ENCODE measurements around the gene CLCN4. TPM values are rescaled to one million over a fixed set of nuclear protein-coding genes. Genes with fewer than 3 reads are reported as not detected.

Gene CLCN4
- total and polyA plus RNA-seq, 10 of the 15 experiments (the other 5 are each of a cell fraction or from before 2014, with no cell fraction given): 0.90 to 6.9 (median 2.9) TPM

DNA sequence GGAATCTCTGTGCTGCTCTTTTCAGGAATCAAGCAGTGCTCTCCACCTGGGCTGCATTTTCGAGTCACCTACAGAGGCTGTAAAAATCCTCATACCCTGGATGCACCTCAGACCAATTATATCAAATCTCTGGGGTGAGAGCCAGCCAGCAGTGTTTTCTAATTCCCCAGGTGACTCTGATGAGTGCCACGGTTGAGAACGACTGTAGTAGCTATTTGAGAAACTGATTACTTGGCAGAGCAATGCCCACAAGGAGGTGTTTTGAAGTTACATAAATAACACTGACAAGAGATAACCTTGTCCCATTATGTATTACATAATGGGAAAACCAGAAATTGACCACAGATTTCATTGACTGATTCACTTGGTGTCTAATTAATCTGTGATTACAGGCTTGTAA is 46.8 kb downstream of the CLCN4 start:
- Histone ChIP-seq H2AFZ (ENCODE audit: control insufficient read depth, low read depth, low read length) (no peak overlapping the region), H3K79me2 (ENCODE audit: control insufficient read depth, insufficient read depth, low read length) (no peaks in the 10 kb centered on the region), H3K27ac (ENCODE audit: control insufficient read depth, insufficient read depth) (no peak overlapping the region), H3K4me1 (ENCODE audit: control insufficient read depth, insufficient read depth, low read length) (peaks cover 3% of the 10 kb centered on the region; the same call in 1 of the 2 replicates), H3K4me3 (no peak overlapping the region), H3K4me2 (ENCODE audit: control insufficient read depth, insufficient read depth) (no peak overlapping the region), H3K9me3 (replicated peaks; ENCODE audit: control insufficient read depth, insufficient read depth, low read length) (no peaks in the 10 kb centered on the region), H3K27me3 (replicated peaks in 1 of 2; ENCODE audit: control insufficient read depth in 2 of 2, insufficient read depth in 2 of 2, low read length in 1 of 2) (no peaks in the 10 kb centered on the region), H4K20me1 (ENCODE audit: control insufficient read depth, insufficient read depth) (no peaks in the 10 kb centered on the region), H3K36me3 (ENCODE audit: control insufficient read depth in 2 of 2, insufficient read depth in 2 of 2, low read length in 1 of 2) (no peaks in the 10 kb centered on the region), H3K9ac (ENCODE audit: control insufficient read depth, insufficient read depth, low read length) (no peak overlapping the region)
- CTCF ChIA-PET: no interaction called here
- intact Hi-C loops (cut with micrococcal nuclease; ENCODE audit: unreplicated experiment): no loop called here
- SMC1A ChIA-PET (ENCODE audit: uncharacterized antibody, unreplicated experiment): interaction anchor here (1.0 kb wide), 1 partner anchor 15 kb away, joined by 3 read pairs; no protein-coding TSS in a partner anchor
- DNase-seq (ENCODE audit: low read depth, low spot score) (no peak), FAIRE-seq (no peak), ATAC-seq (no peak)
- 0% methylated on average over 3 of the region's 3 CpGs for WGBS (ENCODE audit: insufficient coverage, insufficient replicate concordance, low lambda C conversion rate, missing lambda C conversion rate)
- POLR2A ChIA-PET: no interaction called here
- BruUV-seq (replicated peaks): no TSS peak
- in situ Hi-C loops (cut with MboI): no loop called here
- RAD21 ChIA-PET (ENCODE audit: unreplicated experiment): interaction anchor here (0.8 kb wide), 1 partner anchor 13 kb away, joined by 4 read pairs; no protein-coding TSS in a partner anchor
- TF ChIP-seq, protein P1, sequence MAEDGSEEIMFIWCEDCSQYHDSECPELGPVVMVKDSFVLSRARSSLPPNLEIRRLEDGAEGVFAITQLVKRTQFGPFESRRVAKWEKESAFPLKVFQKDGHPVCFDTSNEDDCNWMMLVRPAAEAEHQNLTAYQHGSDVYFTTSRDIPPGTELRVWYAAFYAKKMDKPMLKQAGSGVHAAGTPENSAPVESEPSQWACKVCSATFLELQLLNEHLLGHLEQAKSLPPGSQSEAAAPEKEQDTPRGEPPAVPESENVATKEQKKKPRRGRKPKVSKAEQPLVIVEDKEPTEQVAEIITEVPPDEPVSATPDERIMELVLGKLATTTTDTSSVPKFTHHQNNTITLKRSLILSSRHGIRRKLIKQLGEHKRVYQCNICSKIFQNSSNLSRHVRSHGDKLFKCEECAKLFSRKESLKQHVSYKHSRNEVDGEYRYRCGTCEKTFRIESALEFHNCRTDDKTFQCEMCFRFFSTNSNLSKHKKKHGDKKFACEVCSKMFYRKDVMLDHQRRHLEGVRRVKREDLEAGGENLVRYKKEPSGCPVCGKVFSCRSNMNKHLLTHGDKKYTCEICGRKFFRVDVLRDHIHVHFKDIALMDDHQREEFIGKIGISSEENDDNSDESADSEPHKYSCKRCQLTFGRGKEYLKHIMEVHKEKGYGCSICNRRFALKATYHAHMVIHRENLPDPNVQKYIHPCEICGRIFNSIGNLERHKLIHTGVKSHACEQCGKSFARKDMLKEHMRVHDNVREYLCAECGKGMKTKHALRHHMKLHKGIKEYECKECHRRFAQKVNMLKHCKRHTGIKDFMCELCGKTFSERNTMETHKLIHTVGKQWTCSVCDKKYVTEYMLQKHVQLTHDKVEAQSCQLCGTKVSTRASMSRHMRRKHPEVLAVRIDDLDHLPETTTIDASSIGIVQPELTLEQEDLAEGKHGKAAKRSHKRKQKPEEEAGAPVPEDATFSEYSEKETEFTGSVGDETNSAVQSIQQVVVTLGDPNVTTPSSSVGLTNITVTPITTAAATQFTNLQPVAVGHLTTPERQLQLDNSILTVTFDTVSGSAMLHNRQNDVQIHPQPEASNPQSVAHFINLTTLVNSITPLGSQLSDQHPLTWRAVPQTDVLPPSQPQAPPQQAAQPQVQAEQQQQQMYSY (CRISPR knock-in tag; IDR thresholded peaks at IDR 0.05): no peak
- TF ChIP-seq ETV6 (conservative IDR thresholded peaks at IDR 0.05 in 1 of 2, IDR thresholded peaks at IDR 0.05 in 1 of 2; ENCODE audit: borderline replicate concordance in 1 of 2, low read depth in 1 of 2) (no peak), ZNF24 (IDR thresholded peaks at IDR 0.05) (no peak), ZSCAN29 (IDR thresholded peaks at IDR 0.05) (no peak), GABPA (IDR thresholded peaks at IDR 0.05; ENCODE audit: low read depth) (no peak), SPI1 (IDR thresholded peaks at IDR 0.05; ENCODE audit: borderline replicate concordance, insufficient read depth, low read depth, low read length) (no peak), NBN (IDR thresholded peaks at IDR 0.05) (no peak), SMAD5 (IDR thresholded peaks at IDR 0.05; ENCODE audit: low read depth) (no peak), ZZZ3 (IDR thresholded peaks at IDR 0.05; ENCODE audit: control insufficient read depth, insufficient read length, low read depth) (no peak), ZNF622 (IDR thresholded peaks at IDR 0.05) (no peak)
- TF ChIP-seq, protein P2, sequence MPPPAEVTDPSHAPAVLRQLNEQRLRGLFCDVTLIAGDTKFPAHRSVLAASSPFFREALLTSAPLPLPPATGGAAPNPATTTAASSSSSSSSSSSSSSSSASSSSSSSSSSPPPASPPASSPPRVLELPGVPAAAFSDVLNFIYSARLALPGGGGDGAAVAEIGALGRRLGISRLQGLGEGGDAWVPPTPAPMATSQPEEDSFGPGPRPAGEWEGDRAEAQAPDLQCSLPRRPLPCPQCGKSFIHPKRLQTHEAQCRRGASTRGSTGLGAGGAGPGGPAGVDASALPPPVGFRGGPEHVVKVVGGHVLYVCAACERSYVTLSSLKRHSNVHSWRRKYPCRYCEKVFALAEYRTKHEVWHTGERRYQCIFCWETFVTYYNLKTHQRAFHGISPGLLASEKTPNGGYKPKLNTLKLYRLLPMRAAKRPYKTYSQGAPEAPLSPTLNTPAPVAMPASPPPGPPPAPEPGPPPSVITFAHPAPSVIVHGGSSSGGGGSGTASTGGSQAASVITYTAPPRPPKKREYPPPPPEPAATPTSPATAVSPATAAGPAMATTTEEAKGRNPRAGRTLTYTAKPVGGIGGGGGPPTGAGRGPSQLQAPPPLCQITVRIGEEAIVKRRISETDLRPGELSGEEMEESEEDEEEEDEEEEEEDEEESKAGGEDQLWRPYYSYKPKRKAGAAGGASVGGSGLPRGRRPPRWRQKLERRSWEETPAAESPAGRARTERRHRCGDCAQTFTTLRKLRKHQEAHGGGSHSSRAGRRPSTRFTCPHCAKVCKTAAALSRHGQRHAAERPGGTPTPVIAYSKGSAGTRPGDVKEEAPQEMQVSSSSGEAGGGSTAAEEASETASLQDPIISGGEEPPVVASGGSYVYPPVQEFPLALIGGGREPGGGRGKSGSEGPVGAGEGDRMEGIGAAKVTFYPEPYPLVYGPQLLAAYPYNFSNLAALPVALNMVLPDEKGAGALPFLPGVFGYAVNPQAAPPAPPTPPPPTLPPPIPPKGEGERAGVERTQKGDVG (CRISPR knock-in tag; IDR thresholded peaks at IDR 0.05): no peak
- TF ChIP-seq, protein P3, sequence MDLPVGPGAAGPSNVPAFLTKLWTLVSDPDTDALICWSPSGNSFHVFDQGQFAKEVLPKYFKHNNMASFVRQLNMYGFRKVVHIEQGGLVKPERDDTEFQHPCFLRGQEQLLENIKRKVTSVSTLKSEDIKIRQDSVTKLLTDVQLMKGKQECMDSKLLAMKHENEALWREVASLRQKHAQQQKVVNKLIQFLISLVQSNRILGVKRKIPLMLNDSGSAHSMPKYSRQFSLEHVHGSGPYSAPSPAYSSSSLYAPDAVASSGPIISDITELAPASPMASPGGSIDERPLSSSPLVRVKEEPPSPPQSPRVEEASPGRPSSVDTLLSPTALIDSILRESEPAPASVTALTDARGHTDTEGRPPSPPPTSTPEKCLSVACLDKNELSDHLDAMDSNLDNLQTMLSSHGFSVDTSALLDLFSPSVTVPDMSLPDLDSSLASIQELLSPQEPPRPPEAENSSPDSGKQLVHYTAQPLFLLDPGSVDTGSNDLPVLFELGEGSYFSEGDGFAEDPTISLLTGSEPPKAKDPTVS (IDR thresholded peaks at IDR 0.05; ENCODE audit: low read depth, low read length): no peak
- TF ChIP-seq, protein P4, sequence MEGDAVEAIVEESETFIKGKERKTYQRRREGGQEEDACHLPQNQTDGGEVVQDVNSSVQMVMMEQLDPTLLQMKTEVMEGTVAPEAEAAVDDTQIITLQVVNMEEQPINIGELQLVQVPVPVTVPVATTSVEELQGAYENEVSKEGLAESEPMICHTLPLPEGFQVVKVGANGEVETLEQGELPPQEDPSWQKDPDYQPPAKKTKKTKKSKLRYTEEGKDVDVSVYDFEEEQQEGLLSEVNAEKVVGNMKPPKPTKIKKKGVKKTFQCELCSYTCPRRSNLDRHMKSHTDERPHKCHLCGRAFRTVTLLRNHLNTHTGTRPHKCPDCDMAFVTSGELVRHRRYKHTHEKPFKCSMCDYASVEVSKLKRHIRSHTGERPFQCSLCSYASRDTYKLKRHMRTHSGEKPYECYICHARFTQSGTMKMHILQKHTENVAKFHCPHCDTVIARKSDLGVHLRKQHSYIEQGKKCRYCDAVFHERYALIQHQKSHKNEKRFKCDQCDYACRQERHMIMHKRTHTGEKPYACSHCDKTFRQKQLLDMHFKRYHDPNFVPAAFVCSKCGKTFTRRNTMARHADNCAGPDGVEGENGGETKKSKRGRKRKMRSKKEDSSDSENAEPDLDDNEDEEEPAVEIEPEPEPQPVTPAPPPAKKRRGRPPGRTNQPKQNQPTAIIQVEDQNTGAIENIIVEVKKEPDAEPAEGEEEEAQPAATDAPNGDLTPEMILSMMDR (IDR thresholded peaks at IDR 0.05 in 2 of 3, conservative IDR thresholded peaks at IDR 0.05 in 1 of 3; ENCODE audit: control insufficient read depth in 2 of 3, extremely low read depth in 1 of 3, insufficient read depth in 1 of 3, low read depth in 3 of 3, low read length in 3 of 3): no peak

All from GM12878 (cell line).